HS-5 (cell line): ENCODE measurements around the gene P3R3URF.
A peak's percentile ranks its signal among the peaks of the same experiment; 100 is the strongest.

ENCODE experiments used
- DNase-seq: peaks from one replicate; pipeline ENCODE4 v3.0.0-alpha.2; 2012; ENCODE audit warnings: low read depth

The P3R3URF gene

GRCh38 chr1:46172321-46172720, 4.0 kb downstream of the P3R3URF start:
- no peak for DNase-seq

GRCh38 chr1:46171871-46172270, 4.4 kb downstream of the P3R3URF start:
- DNase-seq, result no peak

GRCh38 chr1:46171351-46171750, 4.9 kb downstream of the P3R3URF start:
- DNase-seq, result no peak

DNA sequence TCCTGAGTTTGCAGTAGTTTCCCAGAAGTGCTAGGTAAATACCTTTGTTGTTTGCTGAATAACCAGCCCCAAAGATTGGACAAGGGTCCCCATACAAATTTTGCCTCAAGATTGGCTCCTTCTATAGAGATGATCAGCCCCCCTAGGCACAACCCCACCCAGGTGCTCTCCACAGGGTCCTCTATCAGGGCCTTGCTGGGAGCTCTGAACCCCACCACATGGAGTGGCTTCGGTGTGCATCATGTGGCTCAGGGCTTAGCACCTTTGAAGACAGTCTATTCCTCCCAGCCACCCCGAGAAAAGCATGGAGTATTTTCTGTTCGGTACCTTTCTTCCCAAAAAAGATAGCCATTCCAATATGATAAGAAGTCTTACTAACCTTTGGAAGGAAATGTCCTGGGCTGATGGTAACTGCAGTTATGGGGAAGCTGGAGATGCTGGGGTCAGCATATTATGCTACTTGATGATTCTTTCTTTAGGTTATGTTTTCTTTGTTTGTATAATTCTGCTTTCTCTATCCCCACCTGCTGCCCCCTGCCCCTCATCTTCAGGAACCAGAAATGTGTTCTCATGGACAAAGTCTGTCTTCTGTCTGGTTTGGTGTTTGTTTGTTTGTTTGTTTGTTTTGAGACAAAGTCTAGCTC, 6.4 kb downstream of the P3R3URF start:
- DNase-seq, result no peak

DNA sequence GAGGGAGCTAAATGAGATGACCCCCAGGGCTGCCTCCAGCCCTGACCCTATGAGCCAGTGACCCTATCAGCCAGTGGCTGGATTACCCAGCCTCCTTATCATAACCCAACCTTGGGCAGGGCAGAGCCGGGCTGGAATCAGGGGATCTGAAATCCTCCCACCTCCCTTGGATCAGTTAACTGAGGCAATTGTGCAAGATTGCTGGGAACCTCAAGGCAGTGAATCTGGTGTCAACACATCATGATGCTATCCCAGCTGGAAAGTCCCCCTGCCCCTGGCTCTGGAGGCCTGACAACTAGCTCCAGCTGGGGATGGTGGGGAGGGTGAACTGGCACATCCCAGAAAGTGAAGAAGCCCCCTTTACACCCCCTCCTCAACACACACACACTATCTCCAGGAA, 7.8 kb downstream of the P3R3URF start:
- no peak for DNase-seq

DNA sequence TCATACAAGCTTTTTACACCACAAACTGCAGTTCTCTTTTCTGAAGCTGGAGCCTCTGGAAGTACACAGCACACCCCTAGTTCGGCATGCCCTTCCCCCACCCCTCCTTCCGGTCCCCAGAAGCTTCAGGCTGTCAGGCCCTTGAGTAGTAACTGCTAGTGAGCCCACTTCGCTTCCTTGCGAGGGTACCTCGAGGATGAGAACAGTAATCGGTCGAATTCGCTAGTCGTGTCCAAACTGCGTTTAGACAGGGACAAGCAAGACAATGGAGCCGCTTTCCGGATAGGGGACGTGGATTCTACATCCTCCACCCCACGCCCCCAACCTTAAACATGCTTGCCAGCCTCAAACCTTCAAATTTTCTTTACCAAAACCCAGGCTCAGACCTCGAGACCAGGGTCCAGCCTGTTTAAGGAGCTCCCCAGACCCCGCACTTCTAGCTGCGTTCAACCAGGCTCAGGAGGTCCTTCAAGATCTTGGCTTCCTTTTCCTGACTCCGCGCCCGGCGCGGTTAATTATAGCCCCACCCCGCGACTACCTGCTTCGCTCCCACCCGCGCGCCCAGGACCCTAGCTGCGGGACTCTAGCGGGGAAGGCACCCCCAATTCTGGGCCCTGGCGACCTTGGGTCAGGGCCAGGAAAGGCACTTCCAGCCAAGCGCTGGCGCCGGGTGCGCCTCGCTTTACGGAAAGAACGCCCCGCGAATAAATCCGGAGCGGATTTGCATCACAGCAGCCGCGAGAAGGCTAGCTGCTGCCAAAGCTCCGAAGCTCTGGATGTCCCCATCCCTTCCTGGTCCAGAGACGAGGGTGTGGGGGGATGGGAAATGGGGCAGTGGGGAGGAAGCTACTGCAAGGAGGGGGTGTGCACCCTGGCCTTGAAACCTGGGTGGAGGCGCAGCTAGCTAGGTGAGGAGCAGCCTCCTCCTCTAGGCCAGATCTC, 9.5 kb downstream of the P3R3URF start:
- DNase-seq, result no peak

DNA sequence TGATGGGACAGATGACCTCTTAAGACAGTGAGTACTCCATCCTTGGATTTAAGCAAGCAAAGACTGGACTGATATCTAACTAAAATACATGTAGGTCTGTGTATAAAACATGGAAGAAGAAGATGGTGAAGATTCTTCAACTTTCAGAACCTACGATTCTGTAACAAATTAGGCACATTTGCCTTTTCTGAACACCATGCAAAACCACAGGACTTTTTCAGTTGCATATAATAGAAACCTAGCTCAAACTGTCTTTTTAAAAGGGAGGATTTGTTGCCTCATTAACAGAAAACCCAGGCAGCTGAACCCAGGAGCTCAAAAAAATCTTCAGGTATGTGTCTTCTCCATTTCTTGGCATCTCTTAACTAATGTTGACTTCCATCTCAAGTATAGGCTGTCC, 16.1 kb downstream of the P3R3URF start:
- no peak for DNase-seq

DNA sequence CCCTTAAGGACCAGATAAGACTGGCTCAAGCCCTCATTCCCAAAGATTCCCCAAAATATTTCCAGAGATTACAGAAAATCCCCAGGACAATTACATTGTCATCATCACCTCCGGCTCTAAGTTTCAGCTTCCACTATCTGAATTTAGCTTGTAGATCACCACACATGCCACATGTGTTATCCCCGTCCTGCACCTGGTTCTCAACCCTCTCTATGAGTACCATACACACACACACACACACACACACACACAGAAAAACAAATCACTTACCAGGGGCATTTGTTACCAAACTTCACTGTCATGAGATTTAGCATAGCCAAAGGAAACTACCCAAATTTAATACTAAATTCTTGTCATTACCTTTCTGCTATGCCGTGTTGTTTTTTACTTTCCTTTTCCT, 16.8 kb downstream of the P3R3URF start:
- no peak for DNase-seq

- DNase-seq, result no peak
Measured at GRCh38 chr1:46158312-46159281, 17.7 kb downstream of the P3R3URF start.

- DNase-seq, result no peak
Measured at GRCh38 chr1:46157916-46158311, 18.4 kb downstream of the P3R3URF start.

- DNase-seq, result no peak
Measured at GRCh38 chr1:46153732-46154131, 22.6 kb downstream of the P3R3URF start.

DNA sequence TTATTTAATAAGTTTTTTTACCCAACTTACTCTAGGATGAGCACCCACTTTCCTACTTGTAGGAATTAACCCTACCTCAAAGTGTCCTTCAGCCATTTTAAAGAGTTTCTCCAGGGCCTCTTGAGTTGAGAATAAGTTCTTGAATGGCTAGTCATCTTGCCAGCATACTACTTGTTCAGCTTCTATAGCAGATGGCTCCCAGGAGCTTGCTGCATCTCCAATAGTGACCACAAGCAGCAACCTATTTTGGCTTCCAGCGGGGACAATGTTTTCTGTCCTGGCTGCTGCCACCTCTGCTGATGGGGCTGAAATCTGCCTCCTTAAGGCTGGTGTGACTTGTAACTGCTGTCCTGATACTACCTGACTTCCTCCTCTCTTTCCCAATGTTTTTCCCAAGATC, 23.1 kb downstream of the P3R3URF start:
- no peak for DNase-seq

DNA sequence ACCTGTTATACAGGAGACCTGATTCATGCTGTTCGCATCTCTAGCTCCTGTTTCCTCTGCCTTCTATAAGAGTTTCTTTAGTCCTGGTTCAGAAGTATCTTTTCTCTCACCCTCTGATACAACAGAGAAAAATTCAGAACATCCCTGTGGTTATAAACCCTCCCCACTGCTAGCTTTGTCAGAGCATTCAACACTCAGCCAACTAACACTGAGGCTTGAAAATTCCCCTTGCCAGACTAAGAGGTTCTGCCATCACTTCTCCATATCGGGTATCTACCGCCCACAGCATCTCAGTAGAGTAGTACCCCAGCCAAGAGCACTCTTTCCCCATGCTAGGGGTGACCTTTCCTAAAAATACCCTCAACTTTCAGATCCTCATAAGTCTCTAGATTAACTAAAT, 24.3 kb downstream of the P3R3URF start:
- no peak for DNase-seq

DNA sequence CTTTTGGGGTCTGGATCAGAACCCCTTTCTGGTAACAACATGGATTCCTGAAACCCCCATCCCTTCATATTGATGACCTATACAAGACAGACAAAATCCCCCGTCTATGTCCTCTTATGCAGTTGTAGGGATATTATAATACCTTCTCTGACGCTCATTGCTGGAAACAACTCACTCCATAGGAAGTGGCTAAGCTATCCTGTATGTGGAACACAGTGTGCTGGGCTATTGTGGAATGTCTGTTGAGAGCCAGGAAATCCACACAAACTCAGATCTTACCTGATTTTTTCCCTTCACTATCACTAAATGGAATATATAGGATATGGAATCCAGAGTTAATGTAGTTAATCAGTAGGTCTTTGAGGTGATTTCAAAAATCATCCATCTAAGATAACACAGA, 26.2 kb downstream of the P3R3URF start:
- DNase-seq, result no peak

DNA sequence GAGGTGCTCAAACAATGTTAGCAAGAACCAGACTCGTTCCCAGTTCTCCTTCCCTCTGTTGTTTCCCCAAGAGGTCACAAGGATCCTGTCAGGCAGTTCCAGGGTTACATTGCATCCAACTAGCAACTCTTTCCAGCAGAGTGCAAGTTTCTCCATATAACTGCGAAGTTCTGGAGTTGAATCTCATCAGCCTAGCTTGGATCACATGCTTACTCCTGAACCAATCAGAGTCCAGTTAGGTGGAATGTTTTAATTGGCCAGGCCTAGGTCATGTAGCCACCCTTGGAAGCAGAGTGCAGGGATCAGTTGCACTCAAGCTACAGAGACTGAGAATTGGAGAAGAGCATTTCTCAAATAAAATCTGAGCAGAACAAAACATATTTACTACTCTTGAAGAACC, 28.0 kb downstream of the P3R3URF start:
- DNase-seq, result no peak

- DNase-seq, result no peak
Measured at GRCh38 chr1:46137916-46138315, 38.4 kb downstream of the P3R3URF start.

DNA sequence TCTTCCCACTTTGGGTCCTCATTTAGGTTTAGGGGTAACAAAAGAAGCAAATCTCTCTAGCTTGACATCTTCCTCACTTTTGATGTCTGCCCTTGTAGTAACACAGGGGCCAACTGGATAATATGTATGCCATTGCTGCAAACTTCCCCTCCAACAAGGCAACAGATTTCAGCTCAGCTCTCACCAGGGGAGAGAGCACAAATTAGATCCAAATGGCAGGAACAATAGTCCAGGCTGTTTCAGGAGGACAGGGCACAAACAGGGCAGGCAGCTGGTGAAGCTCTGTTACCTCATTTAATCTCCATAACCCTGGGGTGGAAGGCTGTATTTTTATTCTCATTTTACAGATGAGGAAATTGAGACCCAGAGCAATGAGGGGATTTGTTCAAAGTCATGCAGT, 39.6 kb downstream of the P3R3URF start:
- DNase-seq, result no peak

DNA sequence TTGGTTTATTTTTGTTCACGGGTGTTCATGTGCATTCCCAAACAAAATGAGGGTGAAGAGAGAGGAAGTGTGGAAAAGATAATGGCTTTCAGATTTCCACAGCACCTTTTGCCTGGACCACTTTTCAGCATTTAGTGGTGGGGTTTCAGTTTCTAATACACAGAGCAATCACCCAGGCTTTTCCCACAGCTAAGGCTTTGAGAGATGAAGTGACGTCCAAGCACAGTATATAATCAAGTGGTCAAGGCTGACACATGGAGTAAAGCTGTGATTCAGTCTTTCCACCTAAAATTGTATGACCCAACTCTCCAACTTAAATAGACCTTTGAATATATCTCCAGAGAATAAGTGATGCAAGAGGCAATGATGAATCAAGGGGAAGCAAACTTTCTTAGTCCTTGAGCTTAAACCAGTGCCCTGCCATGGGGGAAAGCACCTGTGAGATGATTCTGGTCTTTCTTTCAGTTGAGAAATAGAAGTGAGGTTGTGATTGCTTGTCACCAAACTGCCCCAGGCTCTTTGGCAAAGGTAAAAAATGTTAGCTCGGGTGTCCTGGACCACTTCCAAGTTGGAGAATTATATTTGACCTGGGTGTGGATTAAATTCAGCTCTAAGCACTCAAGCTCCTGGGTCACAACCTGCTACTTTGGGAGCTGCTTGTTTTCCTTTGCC, 41.5 kb downstream of the P3R3URF start:
- DNase-seq, result peak; percentile 80

GRCh38 chr1:46133781-46134350, 42.4 kb downstream of the P3R3URF start:
- no peak for DNase-seq

DNA sequence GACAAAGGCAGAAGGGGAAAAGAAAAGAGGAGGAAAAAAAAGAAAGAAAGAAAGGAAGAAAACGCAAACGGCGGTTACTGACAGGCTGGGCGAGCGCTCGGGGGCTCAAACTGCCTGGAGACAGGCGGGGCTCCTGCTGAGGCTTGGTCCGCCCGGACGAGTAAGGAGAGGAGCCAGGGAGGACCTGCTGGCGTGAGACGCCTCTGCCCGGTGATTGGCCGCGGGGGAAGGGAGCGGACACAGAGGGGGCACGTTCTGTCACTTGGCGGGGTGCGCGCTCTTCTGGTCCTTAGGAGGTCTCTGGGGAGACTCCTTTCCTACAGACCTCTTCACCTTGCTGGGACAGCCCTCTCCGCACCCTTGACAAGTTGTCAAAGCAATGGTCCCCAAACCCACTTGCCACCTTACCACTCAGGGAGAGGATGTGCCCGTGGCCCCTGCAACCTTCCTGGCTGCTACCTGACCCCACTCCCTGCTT, 43.1 kb downstream of the P3R3URF start:
- DNase-seq, result no peak

- peak; percentile 91 for DNase-seq
Measured at GRCh38 chr1:46132529-46133180, 43.6 kb downstream of the P3R3URF start, which contains the start of gene PIK3R3. Gene PIK3R3 (minus strand): TSS chr1:46132629. CDS start chr1:46131952, 677 bp downstream.
